GM19395 (cell line): ENCODE data around the gene BANF1.
A peak's percentile ranks its signal among the peaks of the same experiment; 100 is the strongest.

Experiments used
- ATAC-seq: cut with Tn5 transposase; IDR thresholded peaks from one replicate; pipeline ENCODE4 v1.9.1; 2021; ENCODE audit warnings: mild to moderate bottlenecking, moderate library complexity; ENCODE audit not compliant: unreplicated experiment

BANF1 gene

GRCh38 chr11:65977621-65978390 lies 24.5 kb upstream of the BANF1 start:
- no peak for ATAC-seq

GRCh38 chr11:65978391-65979238 lies 23.7 kb upstream of the BANF1 start:
- ATAC-seq, result no peak

GRCh38 chr11:65979261-65979759 lies 23.0 kb upstream of the BANF1 start:
- ATAC-seq, result no peak

- ATAC-seq, result no peak
Measured at GRCh38 chr11:65981101-65981740, 21.1 kb upstream of the BANF1 start.

GRCh38 chr11:65981972-65982823 lies 20.1 kb upstream of the BANF1 start:
- no peak for ATAC-seq

GRCh38 chr11:65982824-65983588 lies 19.3 kb upstream of the BANF1 start:
- ATAC-seq, result no peak

GRCh38 chr11:65983589-65983987 lies 18.7 kb upstream of the BANF1 start:
- no peak for ATAC-seq

- ATAC-seq, result no peak
Measured at GRCh38 chr11:65987336-65987735, 15.0 kb upstream of the BANF1 start.

GRCh38 chr11:65988791-65989592 lies 13.3 kb upstream of the BANF1 start:
- ATAC-seq, result peak; percentile 89

GRCh38 chr11:65992056-65992455 lies 10.2 kb upstream of the BANF1 start:
- no peak for ATAC-seq

GRCh38 chr11:65997286-65997685 lies 5.0 kb upstream of the BANF1 start:
- ATAC-seq, result no peak

GRCh38 chr11:66002648-66003225 lies 434 bp downstream of the BANF1 start:
- peak; percentile 43 for ATAC-seq

GRCh38 chr11:66003291-66003690 lies 988 bp downstream of the BANF1 start:
- ATAC-seq, result no peak

- ATAC-seq, result no peak
Measured at GRCh38 chr11:66004186-66004585, 1.9 kb downstream of the BANF1 start.

GRCh38 chr11:66006134-66006890 lies 4.0 kb downstream of the BANF1 start:
- no peak for ATAC-seq

GRCh38 chr11:66006891-66007176 lies 4.5 kb downstream of the BANF1 start:
- ATAC-seq, result no peak

GRCh38 chr11:66007201-66007634 lies 4.9 kb downstream of the BANF1 start:
- ATAC-seq, result no peak

GRCh38 chr11:66008095-66008467 lies 5.8 kb downstream of the BANF1 start:
- ATAC-seq, result no peak
